A549 (cell line): ENCODE measurements around the gene ATXN10. TPM values are rescaled to one million over a fixed set of nuclear protein-coding genes. Genes with fewer than 3 reads are reported as not detected.

Source experiments
- ATAC-seq, 2 experiments: fragments of 200-7000 bp in 1 of 2; fragments of >200 bp in 1 of 2; cut with Nextera tagmentation in 1 of 2; cut with Tn5 transposase in 1 of 2; 3 replicates each; pipeline versions ENCODE4 v1.8.0 to v1.9.1; 2018 to 2020; ENCODE audit warnings: mild to moderate bottlenecking in 1 of 2, moderate library complexity in 1 of 2
- CTCF ChIA-PET: fragments of 300-600 bp; sonication (Branson Sonifier 250); formaldehyde crosslinking; extraction: SDS; loops from one replicate; lab custom pipeline; 2021; ENCODE audit warnings: antibody characterized with exemption, inconsistent platforms; lab: Yijun Ruan, JAX
- POLR2A ChIA-PET: fragments of 350-600 bp; formaldehyde crosslinking; extraction: SDS; loops from one replicate; lab custom pipeline; 2021; ENCODE audit warnings: antibody characterized with exemption, inconsistent platforms; lab: Yijun Ruan, JAX
- DNase-seq, 2 experiments: peaks; one replicate each; pipeline versions ENCODE4 v3.0.0 to v3.0.0-alpha.2; 2011 to 2016; ENCODE audit warnings: low read depth in 1 of 2, low spot score in 1 of 2
- FAIRE-seq: peaks from 2 replicates; lab custom pipeline; 2011; peaks lifted over from hg19 to GRCh38; lab: Jason Lieb, UNC
- H3K27ac ChIP-seq, 2 experiments: fragments of >200 bp; sonication (Bioruptor Twin); formaldehyde crosslinking; 3 replicates each; pipeline ENCODE4 v1.5.1; 2016 to 2017
- H3K4me1 ChIP-seq: fragments of >200 bp; sonication (Bioruptor Twin); formaldehyde crosslinking; 3 replicates; pipeline ENCODE4 v1.6.1; 2016
- H3K4me2 ChIP-seq: fragments of >200 bp; sonication (Bioruptor Twin); formaldehyde crosslinking; 3 replicates; pipeline ENCODE4 v1.6.1; 2016
- H3K4me3 ChIP-seq: fragments of >200 bp; sonication (Bioruptor Twin); formaldehyde crosslinking; 3 replicates; pipeline ENCODE4 v1.5.1; 2016
- H3K9me3 ChIP-seq: fragments of >200 bp; sonication (Bioruptor Twin); formaldehyde crosslinking; 3 replicates; pipeline ENCODE4 v1.6.1; 2016
- CTCF ChIP-seq: fragments of >200 bp; sonication (Bioruptor Twin); formaldehyde crosslinking; IDR thresholded peaks from 3 replicates; pipeline ENCODE4 v1.5.1; 2016
- EP300 ChIP-seq, 2 experiments: fragments of >200 bp; sonication (Bioruptor Twin); formaldehyde crosslinking; IDR thresholded peaks; 2 replicates in 1 of 2; 3 replicates in 1 of 2; pipeline ENCODE4 v1.6.1; 2016 to 2017
- FOSL2 ChIP-seq, 2 experiments: fragments of 450-650 bp in 1 of 2; fragments of >200 bp in 1 of 2; sonication (Bioruptor Twin) in 1 of 2; formaldehyde crosslinking; IDR thresholded peaks; 2 replicates each; pipeline versions ENCODE4 v1.5.0 to v1.6.1; 2016 to 2020; ENCODE audit warnings: mild to moderate bottlenecking in 1 of 2, moderate library complexity in 1 of 2
- HOXB13 ChIP-seq: fragments of 250-450 bp; sonication (Bioruptor Pico); IDR thresholded peaks from 2 replicates; pipeline ENCODE4 v1.5.0; 2020; ENCODE audit warnings: low read depth, mild to moderate bottlenecking, moderate library complexity
- JUNB ChIP-seq: fragments of >200 bp; sonication (Bioruptor Twin); formaldehyde crosslinking; IDR thresholded peaks from 2 replicates; pipeline ENCODE4 v1.6.1; 2016
- KDM5A ChIP-seq: fragments of 200-600 bp; sonication (generic); IDR thresholded peaks from 2 replicates; pipeline ENCODE4 v1.6.1; 2016; ENCODE audit warnings: antibody characterized with exemption, mild to moderate bottlenecking
- MAFK ChIP-seq: fragments of 450-650 bp; IDR thresholded peaks from 2 replicates; pipeline ENCODE4 v1.6.1; 2014; ENCODE audit not compliant: partially characterized antibody
- MAX ChIP-seq: IDR thresholded peaks from 2 replicates; pipeline ENCODE4 v1.6.1; 2012
- PHF8 ChIP-seq: fragments of 200-600 bp; sonication (generic); IDR thresholded peaks from 2 replicates; pipeline ENCODE4 v1.6.1; 2016; ENCODE audit warnings: low read depth, mild to moderate bottlenecking, antibody characterized with exemption, moderate library complexity, borderline replicate concordance
- RAD21 ChIP-seq, 2 experiments: fragments of >200 bp in 1 of 2; sonication (Bioruptor Twin) in 1 of 2; formaldehyde crosslinking in 1 of 2; IDR thresholded peaks in 1 of 2; conservative IDR thresholded peaks in 1 of 2; 2 replicates in 1 of 2; 3 replicates in 1 of 2; pipeline ENCODE4 v1.6.1; 2012 to 2018; ENCODE audit warnings: inconsistent platforms in 1 of 2
- SMC3 ChIP-seq: fragments of >200 bp; sonication (Bioruptor Twin); formaldehyde crosslinking; IDR thresholded peaks from 3 replicates; pipeline ENCODE4 v1.6.1; 2018; ENCODE audit warnings: inconsistent platforms
- USF2 ChIP-seq: fragments of 450-650 bp; IDR thresholded peaks from 2 replicates; pipeline ENCODE4 v1.6.1; 2014; ENCODE audit warnings: antibody characterized with exemption
- WGBS: methylation state at CpG from one replicate; pipeline ENCODE4 v1.1.6; 2017; ENCODE audit errors: missing lambda C conversion rate; 5-methylcytosine and 5-hydroxymethylcytosine counted together
- polyA plus RNA-seq, 4 experiments: library from polyadenylated mRNA; depleted of rRNA in 3 of 4; stranded (reverse); fragments of >200 nt; fragmentation: RNase III in 1 of 4; extraction: RNeasy Plus Mini Kit Qiagen cat#74134 plus additional on column Dnase treatment in 1 of 4; gene quantifications; 2 replicates in 3 of 4; 3 replicates in 1 of 4; pipeline ENCODE4 v1.2.3, GENCODE V29; 2011 to 2017

The ATXN10 gene
- polyA plus RNA-seq, 2 of the 4 experiments (the other 2 are of a cell fraction): 126 to 281 TPM

- Histone ChIP-seq H3K4me1 (peaks cover 39% of the 10 kb centered on the region), H3K27ac (peak overlapping the region; percentile 35 to 74; a peak in 5 of 6 replicates), H3K4me3 (no peak overlapping the region), H3K9me3 (peaks cover 7% of the 10 kb centered on the region; the same call in 1 of the 3 replicates), H3K4me2 (peak overlapping the region; percentile 35; the same call in 2 of the 3 replicates)
- ATAC-seq: peak in 1 of 2 experiments; percentile 31; a peak in 3 of 6 replicates
- peak; percentile 55 for TF ChIP-seq CTCF
- no peak for TF ChIP-seq KDM5A
- TF ChIP-seq PHF8: no peak
- TF ChIP-seq RAD21 (conservative IDR thresholded peaks at IDR 0.05 in 1 of 2, IDR thresholded peaks at IDR 0.05 in 1 of 2): peak; percentile 61 to 62
- no peak for TF ChIP-seq HOXB13 (CRISPR knock-in tag)
- TF ChIP-seq MAX: peak; percentile 20; the same call in 1 of the 2 replicates
- peak; percentile 69 for TF ChIP-seq SMC3
- no peak for TF ChIP-seq JUNB
- no peak for FAIRE-seq
- 63% methylated on average over 19 of the region's 19 CpGs for WGBS
- ChIA-PET CTCF (interaction anchor here (0.7 to 3.1 kb wide), 43 partner anchors 8 to 592 kb away, joined by 3 to 23 read pairs (median 4); no protein-coding TSS in a partner anchor), POLR2A (interaction anchor here (0.6 kb wide), 1 partner anchor 134 kb away, joined by 10 read pairs; no protein-coding TSS in a partner anchor)
- peak; percentile 45 to 62 for DNase-seq
Observed at GRCh38 chr22:45863981-45864751, 192.5 kb downstream of the ATXN10 start.

GRCh38 chr22:45864959-45865476 lies 193.4 kb downstream of the ATXN10 start:
- POLR2A ChIA-PET: interaction anchor here (0.6 kb wide), 1 partner anchor 135 kb away, joined by 10 read pairs; no protein-coding TSS in a partner anchor
- peaks cover 31% of the 10 kb centered on the region for H3K4me1 ChIP-seq
- TF ChIP-seq USF2: no peak
- peak; percentile 80 for TF ChIP-seq MAFK
- TF ChIP-seq, all 56 proteins: peak for 1
- no peak for DNase-seq
- H3K27ac ChIP-seq: peak overlapping the region in 1 of 2 experiments; percentile 74; a peak in 2 of 6 replicates
- peaks cover 7% of the 10 kb centered on the region; the same call in 1 of the 3 replicates for H3K9me3 ChIP-seq
- CTCF ChIA-PET: interaction anchor here (0.7 to 3.1 kb wide), 19 partner anchors 8 to 288 kb away, joined by 3 to 17 read pairs (median 7); no protein-coding TSS in a partner anchor
- FAIRE-seq: no peak
- WGBS: 80% methylated on average over 9 of the region's 11 CpGs
- H3K4me3 ChIP-seq: no peak overlapping the region
- no peak overlapping the region for H3K4me2 ChIP-seq
- no peak for ATAC-seq

- peaks cover 24% of the 10 kb centered on the region for H3K4me1 ChIP-seq
- peak overlapping the region in 1 of 2 experiments; percentile 74; a peak in 1 of 6 replicates for H3K27ac ChIP-seq
- H3K9me3 ChIP-seq: peaks cover 7% of the 10 kb centered on the region; the same call in 1 of the 3 replicates
- no peak overlapping the region for H3K4me2 ChIP-seq
- ATAC-seq (no peak), FAIRE-seq (no peak), DNase-seq (no peak)
- no peak overlapping the region for H3K4me3 ChIP-seq
- TF ChIP-seq EP300 (IDR thresholded peaks at IDR 0.05) (no peak), FOSL2 (IDR thresholded peaks at IDR 0.05) (no peak), FOSL2 (CRISPR knock-in tag; IDR thresholded peaks at IDR 0.05) (peak; percentile 33; the same call in 1 of the 2 replicates)
- 97% methylated on average over 13 of the region's 24 CpGs for WGBS
- CTCF ChIA-PET: interaction anchor here (0.6 to 3.0 kb wide), 4 partner anchors 9 to 218 kb away, joined by 3 to 17 read pairs (median 10); no protein-coding TSS in a partner anchor
- POLR2A ChIA-PET: no interaction called here
Observed at GRCh38 chr22:45865561-45866125, 194.0 kb downstream of the ATXN10 start.
